ENCODE results near the gene VPS37D. TPM values are rescaled to one million over a fixed set of nuclear protein-coding genes. Genes with fewer than 3 reads are reported as not detected.

VPS37D gene
- total and polyA plus RNA-seq, 2 experiments from 2014 or later, result 5.6 to 9.5 TPM

GRCh38 chr7:73663033-73663432, 4.6 kb upstream of the VPS37D start:
- TF ChIP-seq EZH2phosphoT487 (IDR thresholded peaks at IDR 0.05; ENCODE audit: low read depth, severe bottlenecking, unreplicated experiment) (no peak), EZH2 (IDR thresholded peaks at IDR 0.05; ENCODE audit: borderline replicate concordance) (no peak)
- TF ChIP-seq, protein P1, sequence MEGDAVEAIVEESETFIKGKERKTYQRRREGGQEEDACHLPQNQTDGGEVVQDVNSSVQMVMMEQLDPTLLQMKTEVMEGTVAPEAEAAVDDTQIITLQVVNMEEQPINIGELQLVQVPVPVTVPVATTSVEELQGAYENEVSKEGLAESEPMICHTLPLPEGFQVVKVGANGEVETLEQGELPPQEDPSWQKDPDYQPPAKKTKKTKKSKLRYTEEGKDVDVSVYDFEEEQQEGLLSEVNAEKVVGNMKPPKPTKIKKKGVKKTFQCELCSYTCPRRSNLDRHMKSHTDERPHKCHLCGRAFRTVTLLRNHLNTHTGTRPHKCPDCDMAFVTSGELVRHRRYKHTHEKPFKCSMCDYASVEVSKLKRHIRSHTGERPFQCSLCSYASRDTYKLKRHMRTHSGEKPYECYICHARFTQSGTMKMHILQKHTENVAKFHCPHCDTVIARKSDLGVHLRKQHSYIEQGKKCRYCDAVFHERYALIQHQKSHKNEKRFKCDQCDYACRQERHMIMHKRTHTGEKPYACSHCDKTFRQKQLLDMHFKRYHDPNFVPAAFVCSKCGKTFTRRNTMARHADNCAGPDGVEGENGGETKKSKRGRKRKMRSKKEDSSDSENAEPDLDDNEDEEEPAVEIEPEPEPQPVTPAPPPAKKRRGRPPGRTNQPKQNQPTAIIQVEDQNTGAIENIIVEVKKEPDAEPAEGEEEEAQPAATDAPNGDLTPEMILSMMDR (IDR thresholded peaks at IDR 0.05; ENCODE audit: poor library complexity), result no peak
- Histone ChIP-seq H3K27ac (no peak overlapping the region), H4K20me1 (ENCODE audit: insufficient read depth, poor library complexity, severe bottlenecking) (no peaks in the 10 kb centered on the region), H3K4me3 (no peak overlapping the region), H3K9me3 (ENCODE audit: low read depth) (no peaks in the 10 kb centered on the region), H2AFZ (no peak overlapping the region), H3K9me2 (replicated peaks; ENCODE audit: insufficient read depth) (no peaks in the 10 kb centered on the region), H3K27me3 (no peaks in the 10 kb centered on the region), H3K4me1 (ENCODE audit: insufficient read depth) (no peaks in the 10 kb centered on the region), H3K4me2 (no peak overlapping the region), H3K79me2 (no peaks in the 10 kb centered on the region), H3K36me3 (replicated peaks; ENCODE audit: insufficient read depth, low read depth) (no peaks in the 10 kb centered on the region)
- no peak for DNase-seq (ENCODE audit: low spot score)

GRCh38 chr7:73668103-73668885, 663 bp downstream of the VPS37D start:
- H3K36me3 ChIP-seq (replicated peaks; ENCODE audit: insufficient read depth, low read depth), result no peaks in the 10 kb centered on the region
- no peak overlapping the region for H3K27ac ChIP-seq
- WGBS (ENCODE audit: low lambda C conversion rate, missing lambda C conversion rate), result 2% methylated on average over 6 of the region's 52 CpGs
- H4K20me1 ChIP-seq (ENCODE audit: insufficient read depth, poor library complexity, severe bottlenecking), result no peaks in the 10 kb centered on the region
- TF ChIP-seq, protein P1 (IDR thresholded peaks at IDR 0.05; ENCODE audit: poor library complexity), result no peak
- no peak for TF ChIP-seq EZH2 (IDR thresholded peaks at IDR 0.05; ENCODE audit: borderline replicate concordance)
- no peak for TF ChIP-seq EZH2phosphoT487 (IDR thresholded peaks at IDR 0.05; ENCODE audit: low read depth, severe bottlenecking, unreplicated experiment)
- H3K4me1 ChIP-seq (ENCODE audit: insufficient read depth), result peaks cover 8% of the 10 kb centered on the region
- peak; percentile 44 for DNase-seq (ENCODE audit: low spot score)
- H3K27me3 ChIP-seq, result no peaks in the 10 kb centered on the region
- peaks cover 8% of the 10 kb centered on the region for H3K79me2 ChIP-seq
- peak overlapping the region; percentile 71 for H2AFZ ChIP-seq
- peak overlapping the region; percentile 93 for H3K4me2 ChIP-seq
- no peaks in the 10 kb centered on the region for H3K9me3 ChIP-seq (ENCODE audit: low read depth)
- no peaks in the 10 kb centered on the region for H3K9me2 ChIP-seq (replicated peaks; ENCODE audit: insufficient read depth)
- H3K4me3 ChIP-seq, result peak overlapping the region; percentile 83

- Histone ChIP-seq H3K9me2 (replicated peaks; ENCODE audit: insufficient read depth) (no peaks in the 10 kb centered on the region), H2AFZ (peak overlapping the region; percentile 71), H3K9me3 (ENCODE audit: low read depth) (no peaks in the 10 kb centered on the region), H3K27ac (no peak overlapping the region), H3K36me3 (replicated peaks; ENCODE audit: insufficient read depth, low read depth) (no peaks in the 10 kb centered on the region), H3K79me2 (peaks cover 8% of the 10 kb centered on the region), H4K20me1 (ENCODE audit: insufficient read depth, poor library complexity, severe bottlenecking) (no peaks in the 10 kb centered on the region), H3K4me3 (peak overlapping the region; percentile 83), H3K4me1 (ENCODE audit: insufficient read depth) (peaks cover 8% of the 10 kb centered on the region), H3K4me2 (peak overlapping the region; percentile 93), H3K27me3 (no peaks in the 10 kb centered on the region)
- no peak for DNase-seq (ENCODE audit: low spot score)
- TF ChIP-seq EZH2 (IDR thresholded peaks at IDR 0.05; ENCODE audit: borderline replicate concordance), result no peak
- TF ChIP-seq, protein P1 (IDR thresholded peaks at IDR 0.05; ENCODE audit: poor library complexity), result no peak
- TF ChIP-seq EZH2phosphoT487 (IDR thresholded peaks at IDR 0.05; ENCODE audit: low read depth, severe bottlenecking, unreplicated experiment), result no peak
- WGBS (ENCODE audit: low lambda C conversion rate, missing lambda C conversion rate), result 67% methylated on average over 3 of the region's 5 CpGs
Measured at GRCh38 chr7:73668886-73669230, 1.2 kb downstream of the VPS37D start.
